Erythroblast (primary cell): ENCODE results near the gene ESPN.

Experiments used
- GATA1 ChIP-seq: IDR thresholded peaks from 2 replicates; pipeline ENCODE4 v1.6.1; 2011; ENCODE audit warnings: low read depth, mild to moderate bottlenecking, control low read depth, low read length, moderate library complexity
- POLR2A ChIP-seq: IDR thresholded peaks from 2 replicates; pipeline ENCODE4 v1.6.1; 2011; ENCODE audit warnings: mild to moderate bottlenecking, low read length

DNA sequence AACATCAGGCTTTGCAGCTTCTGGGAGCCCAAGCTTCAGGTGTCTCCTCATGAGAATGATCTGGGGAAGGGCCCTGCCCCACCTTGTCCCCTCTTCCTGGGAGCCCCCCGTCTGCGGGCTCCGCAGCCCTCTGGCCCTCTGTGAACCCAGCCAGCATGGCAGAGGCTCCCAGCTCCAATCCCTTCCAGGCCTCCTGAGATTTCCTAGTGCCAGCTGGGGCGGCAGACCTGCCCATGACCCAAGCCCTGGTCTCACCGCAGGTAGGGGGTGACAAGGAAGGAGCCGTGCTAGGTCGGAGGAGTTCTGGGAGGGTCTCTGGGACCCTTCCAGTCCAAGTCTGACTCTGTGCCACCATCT, 59.2 kb downstream of the ESPN start:
- TF ChIP-seq POLR2A = no peak
- TF ChIP-seq GATA1 = no peak
